ENCODE measurements around the gene SEPTIN5. TPM values are rescaled to one million over a fixed set of nuclear protein-coding genes. Genes with fewer than 3 reads are reported as not detected.

SEPTIN5 gene
- total RNA-seq, 1 experiment from 2014 or later: 22.4 TPM

GRCh38 chr22:19708321-19709011 is 5.8 kb upstream of the SEPTIN5 start (continued):
- TF ChIP-seq PRDM15 (CRISPR knock-in tag; IDR thresholded peaks at IDR 0.05) (no peak), TEAD1 (CRISPR knock-in tag; IDR thresholded peaks at IDR 0.05) (no peak), MAX (CRISPR knock-in tag; IDR thresholded peaks at IDR 0.05) (no peak), OVOL2 (CRISPR knock-in tag; IDR thresholded peaks at IDR 0.05; ENCODE audit: borderline replicate concordance) (no peak), FOXK1 (CRISPR knock-in tag; IDR thresholded peaks at IDR 0.05) (no peak)

GRCh38 chr22:19709063-19709769 is 5.1 kb upstream of the SEPTIN5 start:
- Mint-ChIP-seq H3K9me3 (no peaks in the 10 kb centered on the region), H3K4me3 (no peak overlapping the region), H3K27me3 (ENCODE audit: low read depth) (peaks cover 22% of the 10 kb centered on the region), H3K4me1 (peaks cover 42% of the 10 kb centered on the region), H3K36me3 (no peaks in the 10 kb centered on the region), H3K27ac (no peak overlapping the region)
- ChIA-PET POLR2A (no interaction called here), CTCF (interaction anchor here (0.6 to 4.2 kb wide), 9 partner anchors 11 to 68 kb away, joined by 3 to 34 read pairs (median 5); partner anchors contain the start of gene GP1BB)
- no peak for ATAC-seq
- peak; percentile 8 for DNase-seq (ENCODE audit: low spot score)
- TF ChIP-seq ZNF232 (CRISPR knock-in tag; IDR thresholded peaks at IDR 0.05) (no peak), ARID4B (CRISPR knock-in tag; IDR thresholded peaks at IDR 0.05; ENCODE audit: borderline replicate concordance) (no peak), NFATC4 (CRISPR knock-in tag; IDR thresholded peaks at IDR 0.05) (no peak), GTF2I (CRISPR knock-in tag; conservative IDR thresholded peaks at IDR 0.05) (no peak), NR1H2 (CRISPR knock-in tag; IDR thresholded peaks at IDR 0.05) (no peak), ATF3 (CRISPR knock-in tag; conservative IDR thresholded peaks at IDR 0.05) (no peak), ZNF396 (CRISPR knock-in tag; IDR thresholded peaks at IDR 0.05; ENCODE audit: borderline replicate concordance) (no peak), NFYB (CRISPR knock-in tag; conservative IDR thresholded peaks at IDR 0.05; ENCODE audit: low read depth) (no peak), CTCF (IDR thresholded peaks at IDR 0.05) (no peak), ZBTB21 (CRISPR knock-in tag; IDR thresholded peaks at IDR 0.05; ENCODE audit: borderline replicate concordance) (no peak), E2F5 (CRISPR knock-in tag; IDR thresholded peaks at IDR 0.05) (no peak), ZNF532 (CRISPR knock-in tag; IDR thresholded peaks at IDR 0.05; ENCODE audit: borderline replicate concordance) (no peak), CREM (CRISPR knock-in tag; IDR thresholded peaks at IDR 0.05) (no peak)

All from WTC11 (cell line).